Measurements from ENCODE around the gene CWF19L1. TPM values are rescaled to one million over a fixed set of nuclear protein-coding genes. Genes with fewer than 3 reads are reported as not detected.
"Not testable (repeated sequence)": the region's sequence is repeated elsewhere in the genome, so short reads cannot be mapped to it uniquely, and the experiment has no call there.

The CWF19L1 gene
- total RNA-seq, 2 experiments from 2014 or later: 38.5 to 43.3 TPM

DNA sequence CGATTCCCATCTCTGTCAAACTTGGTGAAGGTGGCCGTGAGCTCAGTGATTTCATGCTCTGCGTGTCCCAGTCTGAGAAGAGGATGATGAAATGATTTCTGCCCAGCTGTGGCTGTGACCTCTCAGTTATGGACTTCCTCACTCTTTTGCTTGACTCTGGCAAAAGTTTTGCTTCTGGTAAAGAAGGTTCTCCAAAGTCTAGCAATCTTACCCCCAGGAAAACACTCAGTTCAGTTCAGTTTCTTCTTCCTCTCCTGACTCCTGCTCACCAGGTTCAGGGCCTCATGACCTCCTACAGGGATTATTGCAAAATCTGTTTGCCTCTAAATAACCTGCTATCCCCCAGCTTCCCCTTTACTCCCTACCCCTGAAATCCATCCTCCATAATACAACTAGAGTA is 23.9 kb upstream of the CWF19L1 start:
- H3K9me3 Mint-ChIP-seq: no peaks in the 10 kb centered on the region
- intact Hi-C loops (cut with micrococcal nuclease): no loop called here
- ChIA-PET POLR2A (no interaction called here), CTCF (interaction anchor here (0.7 to 1.4 kb wide), 2 partner anchors 142 to 191 kb away, joined by 3 to 6 read pairs; no protein-coding TSS in a partner anchor)
- peaks cover 7% of the 10 kb centered on the region for H3K4me1 Mint-ChIP-seq (ENCODE audit: low read depth)
- H3K27me3 Mint-ChIP-seq: peaks cover 13% of the 10 kb centered on the region
- H3K36me3 Mint-ChIP-seq (ENCODE audit: low read depth): no peaks in the 10 kb centered on the region
- TF ChIP-seq, protein P1, sequence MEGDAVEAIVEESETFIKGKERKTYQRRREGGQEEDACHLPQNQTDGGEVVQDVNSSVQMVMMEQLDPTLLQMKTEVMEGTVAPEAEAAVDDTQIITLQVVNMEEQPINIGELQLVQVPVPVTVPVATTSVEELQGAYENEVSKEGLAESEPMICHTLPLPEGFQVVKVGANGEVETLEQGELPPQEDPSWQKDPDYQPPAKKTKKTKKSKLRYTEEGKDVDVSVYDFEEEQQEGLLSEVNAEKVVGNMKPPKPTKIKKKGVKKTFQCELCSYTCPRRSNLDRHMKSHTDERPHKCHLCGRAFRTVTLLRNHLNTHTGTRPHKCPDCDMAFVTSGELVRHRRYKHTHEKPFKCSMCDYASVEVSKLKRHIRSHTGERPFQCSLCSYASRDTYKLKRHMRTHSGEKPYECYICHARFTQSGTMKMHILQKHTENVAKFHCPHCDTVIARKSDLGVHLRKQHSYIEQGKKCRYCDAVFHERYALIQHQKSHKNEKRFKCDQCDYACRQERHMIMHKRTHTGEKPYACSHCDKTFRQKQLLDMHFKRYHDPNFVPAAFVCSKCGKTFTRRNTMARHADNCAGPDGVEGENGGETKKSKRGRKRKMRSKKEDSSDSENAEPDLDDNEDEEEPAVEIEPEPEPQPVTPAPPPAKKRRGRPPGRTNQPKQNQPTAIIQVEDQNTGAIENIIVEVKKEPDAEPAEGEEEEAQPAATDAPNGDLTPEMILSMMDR (IDR thresholded peaks at IDR 0.05): no peak
- DNase-seq (no peak), ATAC-seq (no peak)
- no peak overlapping the region for H3K4me3 Mint-ChIP-seq
- no peak overlapping the region for H3K27ac Mint-ChIP-seq

DNA sequence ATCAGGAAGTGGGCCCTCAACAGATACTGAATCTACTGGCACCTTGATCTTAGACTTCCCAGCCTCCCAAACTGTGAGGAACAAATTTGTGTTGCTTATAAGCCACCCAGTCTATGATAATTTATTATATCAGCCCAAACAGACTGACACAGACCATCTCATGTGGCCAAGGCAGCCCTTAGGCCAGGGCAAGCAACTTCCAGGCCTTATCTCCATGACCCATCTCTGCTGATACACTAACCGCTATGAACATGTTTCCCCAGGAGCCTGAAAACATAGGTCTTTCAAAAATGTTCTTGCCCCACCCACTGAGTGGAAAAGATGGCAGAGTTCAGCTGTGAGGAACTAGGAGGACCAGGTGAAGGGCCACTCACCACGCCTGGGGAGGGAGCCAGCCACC is 22.2 kb upstream of the CWF19L1 start:
- ATAC-seq: no peak
- TF ChIP-seq, protein P1 (IDR thresholded peaks at IDR 0.05): no peak
- Mint-ChIP-seq H3K36me3 (ENCODE audit: low read depth) (peaks cover 11% of the 10 kb centered on the region), H3K27me3 (peaks cover 4% of the 10 kb centered on the region), H3K9me3 (no peaks in the 10 kb centered on the region), H3K27ac (no peak overlapping the region), H3K4me1 (ENCODE audit: low read depth) (peaks cover 19% of the 10 kb centered on the region), H3K4me3 (no peak overlapping the region)
- DNase-seq: no peak
- CTCF ChIA-PET: no interaction called here
- intact Hi-C loops (cut with micrococcal nuclease): no loop called here
- POLR2A ChIA-PET: no interaction called here

DNA sequence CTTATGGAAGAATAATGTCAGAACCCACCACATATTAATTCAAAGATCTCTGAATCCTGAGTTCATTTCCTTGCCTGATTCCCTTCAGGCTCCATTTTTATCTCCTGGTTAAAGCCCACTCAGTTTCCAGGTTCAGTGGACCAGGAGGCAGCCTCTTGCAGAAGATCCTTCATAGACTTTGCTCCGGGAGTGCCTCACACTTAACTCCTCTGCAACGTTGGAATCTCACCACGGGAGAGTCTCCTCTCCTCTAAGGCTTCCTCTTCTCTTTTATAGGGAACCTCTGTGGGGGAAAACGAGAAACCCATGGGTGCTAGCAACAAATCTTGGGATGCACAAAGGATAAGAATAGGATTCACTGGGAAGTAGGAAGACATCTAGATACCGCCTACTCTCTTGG is 20.8 kb upstream of the CWF19L1 start:
- intact Hi-C loops (cut with micrococcal nuclease): no loop called here
- POLR2A ChIA-PET: no interaction called here
- Mint-ChIP-seq H3K27me3 (no peaks in the 10 kb centered on the region), H3K4me3 (no peak overlapping the region), H3K36me3 (ENCODE audit: low read depth) (peaks cover 13% of the 10 kb centered on the region), H3K9me3 (no peaks in the 10 kb centered on the region), H3K27ac (no peak overlapping the region), H3K4me1 (ENCODE audit: low read depth) (peaks cover 22% of the 10 kb centered on the region)
- TF ChIP-seq, protein P1 (IDR thresholded peaks at IDR 0.05): no peak
- no peak for ATAC-seq
- DNase-seq: no peak
- CTCF ChIA-PET: interaction anchor here (0.6 kb wide), 1 partner anchor 10 kb away, joined by 3 read pairs; no protein-coding TSS in a partner anchor

DNA sequence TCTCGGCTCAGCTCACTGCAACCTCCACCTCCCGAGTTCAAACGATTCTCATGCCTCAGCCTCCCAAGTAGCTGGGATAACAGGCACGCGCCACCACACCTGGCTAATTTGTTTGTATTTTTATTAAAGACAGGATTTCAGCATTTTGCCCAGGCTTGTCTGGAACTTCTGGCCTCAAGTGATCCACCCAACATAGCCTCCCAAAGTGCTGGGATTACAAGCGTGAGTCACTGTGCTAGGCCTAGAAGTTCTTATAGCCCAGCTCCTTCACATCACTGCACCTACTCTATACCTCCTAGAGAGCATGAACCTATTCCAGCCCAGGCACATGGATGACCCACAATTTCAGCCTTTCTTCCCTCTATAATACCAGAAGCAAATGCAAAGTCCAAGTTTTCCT is 20.3 kb upstream of the CWF19L1 start:
- Mint-ChIP-seq H3K27me3 (no peaks in the 10 kb centered on the region), H3K4me3 (peak overlapping the region; percentile 99), H3K4me1 (ENCODE audit: low read depth) (peaks cover 22% of the 10 kb centered on the region), H3K27ac (peak overlapping the region; percentile 99), H3K36me3 (ENCODE audit: low read depth) (peaks cover 13% of the 10 kb centered on the region), H3K9me3 (no peaks in the 10 kb centered on the region)
- ATAC-seq: no peak
- TF ChIP-seq, protein P1 (IDR thresholded peaks at IDR 0.05): no peak
- POLR2A ChIA-PET: interaction anchor here (1.0 to 1.7 kb wide), 3 partner anchors 10 to 40 kb away, joined by 3 to 6 read pairs (median 6); no protein-coding TSS in a partner anchor
- CTCF ChIA-PET: interaction anchor here (1.3 kb wide), 1 partner anchor 10 kb away, joined by 5 read pairs; no protein-coding TSS in a partner anchor
- DNase-seq: no peak
- intact Hi-C loops (cut with micrococcal nuclease): no loop called here

DNA sequence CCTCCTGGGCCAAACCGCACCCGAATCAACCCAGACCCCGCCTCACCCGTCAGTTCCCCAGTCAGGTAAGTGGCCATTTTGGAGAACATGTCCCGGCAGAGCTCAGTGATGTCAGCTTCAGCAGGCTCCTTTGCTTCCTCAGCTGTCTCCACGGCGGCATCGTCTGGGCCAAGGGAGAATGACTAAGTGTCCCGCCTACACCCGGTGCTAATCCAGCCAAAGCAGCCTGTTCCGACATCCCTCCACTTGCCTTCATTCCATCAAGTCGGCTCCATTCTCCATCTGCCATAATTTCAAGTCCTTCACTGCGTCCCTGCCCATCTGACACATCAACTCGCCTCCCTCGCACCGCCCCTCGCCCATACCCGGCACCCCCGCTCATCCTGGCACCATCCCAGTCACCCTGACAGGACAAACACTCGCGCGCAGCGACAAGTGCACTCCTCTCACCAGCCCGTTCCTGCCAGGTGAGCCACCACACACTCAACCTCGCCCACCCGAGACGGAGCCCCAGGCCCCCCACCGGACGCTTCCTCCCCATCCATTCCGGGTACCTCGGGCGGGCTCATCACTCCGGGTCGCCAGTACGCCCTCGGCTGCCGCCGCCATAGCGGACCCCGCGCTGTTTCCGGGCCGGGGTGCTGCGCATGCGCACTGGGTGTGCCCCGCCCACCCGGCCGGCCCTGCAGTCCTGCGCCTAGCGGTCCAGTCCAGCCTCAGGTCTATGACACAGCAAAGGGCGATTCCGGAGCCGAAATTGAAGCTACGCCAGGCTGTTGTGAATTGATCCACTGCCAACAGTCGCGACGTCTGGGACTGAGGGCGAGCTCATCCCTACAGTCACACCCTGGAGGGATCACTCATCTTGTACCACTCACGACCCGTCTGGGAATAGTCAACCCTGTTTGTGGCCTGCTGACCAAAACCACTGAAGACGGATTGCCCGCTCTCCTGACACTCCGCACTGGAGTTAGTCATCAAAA is 18.9 kb upstream of the CWF19L1 start, which contains the start of gene BLOC1S2:
Gene BLOC1S2 (minus strand): TSS at position 630 of the 983 bp plus-strand sequence. CDS start 21 bp downstream, at position 609.
- Mint-ChIP-seq H3K36me3 (ENCODE audit: low read depth) (peaks cover 13% of the 10 kb centered on the region), H3K4me1 (ENCODE audit: low read depth) (peaks cover 22% of the 10 kb centered on the region), H3K9me3 (no peaks in the 10 kb centered on the region), H3K27ac (peak within 1 kb of the TSS; percentile 99), H3K27me3 (no peaks in the 10 kb centered on the region), H3K4me3 (peak within 1 kb of the TSS; percentile 99)
- ATAC-seq: peak; percentile 87
- CTCF ChIA-PET: interaction anchor here (0.7 to 1.3 kb wide), 5 partner anchors 11 to 232 kb away, joined by 3 to 5 read pairs (median 3); no protein-coding TSS in a partner anchor
- POLR2A ChIA-PET: interaction anchor here (0.7 to 3.2 kb wide), 12 partner anchors 10 to 228 kb away, joined by 3 to 13 read pairs (median 4); no protein-coding TSS in a partner anchor
- DNase-seq: peak; percentile 91
- intact Hi-C loops (cut with micrococcal nuclease): no loop called here
- TF ChIP-seq, protein P1 (IDR thresholded peaks at IDR 0.05): no peak

DNA sequence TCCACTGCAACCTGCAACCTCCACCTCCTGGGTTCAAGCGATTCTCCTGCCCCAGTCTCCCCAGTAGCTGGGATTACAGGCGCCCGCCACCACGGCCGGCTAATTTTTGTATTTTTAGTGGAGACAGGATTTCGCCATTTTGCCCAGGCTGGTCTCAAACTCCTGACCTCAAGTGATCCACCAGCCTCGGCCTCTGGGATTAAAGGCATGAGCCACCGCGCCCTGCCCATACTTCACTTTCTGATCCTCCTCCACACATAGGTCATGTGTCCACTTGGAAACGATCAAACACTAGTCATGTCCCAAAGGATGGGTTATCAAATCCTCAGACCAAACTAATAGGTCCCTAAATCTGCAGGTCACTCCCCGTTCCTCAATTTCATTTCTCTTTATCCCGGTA is 17.9 kb upstream of the CWF19L1 start:
- Mint-ChIP-seq H3K27ac (peak overlapping the region; percentile 99), H3K4me3 (peak overlapping the region; percentile 99), H3K4me1 (ENCODE audit: low read depth) (peaks cover 27% of the 10 kb centered on the region), H3K36me3 (ENCODE audit: low read depth) (peaks cover 15% of the 10 kb centered on the region)
- ChIA-PET POLR2A (interaction anchor here (1.0 to 3.2 kb wide), 4 partner anchors 11 to 59 kb away, joined by 3 to 13 read pairs (median 6); no protein-coding TSS in a partner anchor), CTCF (interaction anchor here (0.7 to 1.0 kb wide), 3 partner anchors 153 to 233 kb away, joined by 3 to 5 read pairs (median 3); no protein-coding TSS in a partner anchor)
- intact Hi-C loops (cut with micrococcal nuclease); ATAC-seq; H3K9me3 Mint-ChIP-seq; H3K27me3 Mint-ChIP-seq; DNase-seq: not testable (repeated sequence)

Measured in activated CD8-positive, alpha-beta T cell treated with anti-CD3 and anti-CD28 coated beads for 36 hours (primary cell).